NB4 (cell line): ENCODE measurements around the gene SH3YL1.

ENCODE experiments used
- MAX ChIP-seq: IDR thresholded peaks from 2 replicates; pipeline ENCODE4 v1.6.1; 2011; ENCODE audit warnings: low read depth, low read length
- POLR2A ChIP-seq: IDR thresholded peaks from 2 replicates; pipeline ENCODE4 v1.6.1; 2011; ENCODE audit warnings: mild to moderate bottlenecking; ENCODE audit not compliant: insufficient read length; ENCODE audit errors: extremely low read depth
- TF ChIP-seq, protein P1 (sequence below): IDR thresholded peaks from one replicate; pipeline ENCODE4 v1.5.1; 2012; ENCODE audit warnings: low read depth, low read length

GRCh38 chr2:305366-305765 lies 41.5 kb upstream of the SH3YL1 start:
- TF ChIP-seq, protein P1, sequence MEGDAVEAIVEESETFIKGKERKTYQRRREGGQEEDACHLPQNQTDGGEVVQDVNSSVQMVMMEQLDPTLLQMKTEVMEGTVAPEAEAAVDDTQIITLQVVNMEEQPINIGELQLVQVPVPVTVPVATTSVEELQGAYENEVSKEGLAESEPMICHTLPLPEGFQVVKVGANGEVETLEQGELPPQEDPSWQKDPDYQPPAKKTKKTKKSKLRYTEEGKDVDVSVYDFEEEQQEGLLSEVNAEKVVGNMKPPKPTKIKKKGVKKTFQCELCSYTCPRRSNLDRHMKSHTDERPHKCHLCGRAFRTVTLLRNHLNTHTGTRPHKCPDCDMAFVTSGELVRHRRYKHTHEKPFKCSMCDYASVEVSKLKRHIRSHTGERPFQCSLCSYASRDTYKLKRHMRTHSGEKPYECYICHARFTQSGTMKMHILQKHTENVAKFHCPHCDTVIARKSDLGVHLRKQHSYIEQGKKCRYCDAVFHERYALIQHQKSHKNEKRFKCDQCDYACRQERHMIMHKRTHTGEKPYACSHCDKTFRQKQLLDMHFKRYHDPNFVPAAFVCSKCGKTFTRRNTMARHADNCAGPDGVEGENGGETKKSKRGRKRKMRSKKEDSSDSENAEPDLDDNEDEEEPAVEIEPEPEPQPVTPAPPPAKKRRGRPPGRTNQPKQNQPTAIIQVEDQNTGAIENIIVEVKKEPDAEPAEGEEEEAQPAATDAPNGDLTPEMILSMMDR = no peak
- no peak for TF ChIP-seq POLR2A
- no peak for TF ChIP-seq MAX
